Transverse colon (tissue), 3 donors: Measurements from ENCODE around the gene ACTA1.

Source experiments
- CTCF ChIP-seq, 5 experiments: fragments of 200-600 bp in 3 of 5; fragments of 450-650 bp in 2 of 5; sonication (generic) in 3 of 5; IDR thresholded peaks; 1 replicate in 2 of 5; 2 replicates in 3 of 5; pipeline ENCODE4 v1.5.1; 2016 to 2017; ENCODE audit warnings: antibody characterized with exemption in 5 of 5, inconsistent platforms in 3 of 5, mild to moderate bottlenecking in 2 of 5, moderate library complexity in 1 of 5
- EP300 ChIP-seq: sonication (generic); formaldehyde crosslinking; IDR thresholded peaks from one replicate; pipeline ENCODE4 v1.6.1; 2017; ENCODE audit warnings: antibody characterized with exemption, low read depth

- TF ChIP-seq CTCF (IDR thresholded peaks at IDR 0.05) (no peak), EP300 (no peak)
These were observed 13.7 kb downstream of the ACTA1 start for GRCh38 chr1:229420224-229420623.
